Hepatocyte (in vitro differentiated cells): ENCODE measurements around the gene CARD9. TPM values are rescaled to one million over a fixed set of nuclear protein-coding genes. Genes with fewer than 3 reads are reported as not detected.

Experiments
- DNase-seq: peaks from one replicate; pipeline ENCODE4 v3.0.0-alpha.2; 2016; ENCODE audit warnings: low spot score
- H2AFZ ChIP-seq: fragments of 200-600 bp; sonication (generic); 2 replicates; pipeline ENCODE4 v1.6.0; 2016; ENCODE audit warnings: antibody characterized with exemption, mild to moderate bottlenecking
- H3K27ac ChIP-seq: fragments of 200-600 bp; sonication (generic); 2 replicates; pipeline ENCODE4 v1.5.1; 2016; ENCODE audit warnings: mild to moderate bottlenecking
- H3K27me3 ChIP-seq: fragments of 200-600 bp; sonication (generic); 2 replicates; pipeline ENCODE4 v1.6.1; 2016
- H3K36me3 ChIP-seq: fragments of 200-600 bp; sonication (generic); replicated peaks from 2 replicates; pipeline ENCODE4 v1.5.1; 2016; ENCODE audit warnings: low read depth; ENCODE audit not compliant: insufficient read depth
- H3K4me1 ChIP-seq: fragments of 200-600 bp; sonication (generic); 2 replicates; pipeline ENCODE4 v1.5.1; 2016; ENCODE audit warnings: mild to moderate bottlenecking, moderate library complexity; ENCODE audit not compliant: insufficient read depth
- H3K4me2 ChIP-seq: fragments of 200-600 bp; sonication (generic); 2 replicates; pipeline ENCODE4 v1.6.0; 2016
- H3K4me3 ChIP-seq: fragments of 200-600 bp; sonication (generic); 2 replicates; pipeline ENCODE4 v1.5.1; 2016; ENCODE audit warnings: mild to moderate bottlenecking
- H3K79me2 ChIP-seq: fragments of 200-600 bp; sonication (generic); 2 replicates; pipeline ENCODE4 v1.6.0; 2017; ENCODE audit warnings: mild to moderate bottlenecking
- H3K9me2 ChIP-seq: fragments of 200-600 bp; sonication (generic); replicated peaks from 2 replicates; pipeline ENCODE4 v1.6.0; 2017; ENCODE audit warnings: mild to moderate bottlenecking; ENCODE audit not compliant: insufficient read depth
- H3K9me3 ChIP-seq: fragments of 200-600 bp; sonication (generic); 2 replicates; pipeline ENCODE4 v1.5.1; 2016; ENCODE audit warnings: low read depth, mild to moderate bottlenecking
- H4K20me1 ChIP-seq: fragments of 200-600 bp; sonication (generic); 2 replicates; pipeline ENCODE4 v1.6.0; 2016; ENCODE audit warnings: mild to moderate bottlenecking; ENCODE audit not compliant: insufficient read depth, poor library complexity, severe bottlenecking
- CTCF ChIP-seq: fragments of 200-600 bp; sonication (generic); IDR thresholded peaks from 2 replicates; pipeline ENCODE4 v1.5.1; 2016; ENCODE audit warnings: antibody characterized with exemption, mild to moderate bottlenecking; ENCODE audit not compliant: poor library complexity
- EZH2 ChIP-seq: fragments of 200-600 bp; sonication (generic); IDR thresholded peaks from 2 replicates; pipeline ENCODE4 v1.6.1; 2016; ENCODE audit warnings: antibody characterized with exemption, mild to moderate bottlenecking, borderline replicate concordance
- EZH2phosphoT487 ChIP-seq: fragments of 200-600 bp; sonication (generic); IDR thresholded peaks from one replicate; pipeline ENCODE4 v1.6.1; 2018; ENCODE audit warnings: antibody characterized with exemption, mild to moderate bottlenecking, low read depth, moderate library complexity; ENCODE audit not compliant: unreplicated experiment, severe bottlenecking
- WGBS: methylation state at CpG from one replicate; pipeline ENCODE4 v1.1.6; 2016; ENCODE audit warnings: low lambda C conversion rate; ENCODE audit errors: missing lambda C conversion rate; 5-methylcytosine and 5-hydroxymethylcytosine counted together
- polyA plus RNA-seq: library from polyadenylated mRNA; unstranded; fragments of >200 nt; fragmentation: Nextera tagmentation; extraction: Ambion mirVana; gene quantifications from 2 replicates; pipeline ENCODE4 v1.2.1, GENCODE V29; 2016
- total RNA-seq: library from RNA; depleted of rRNA; stranded (reverse); fragments of >200 nt; gene quantifications from 2 replicates; pipeline ENCODE4 v1.2.3, GENCODE V29; 2014

The CARD9 gene
- total and polyA plus RNA-seq, 2 experiments from 2014 or later, result 0.80 to 1.5 TPM

GRCh38 chr9:136372006-136372405, 1.5 kb downstream of the CARD9 start:
- WGBS, result 98% methylated on average over 21 of the region's 21 CpGs
- no peak overlapping the region for H2AFZ ChIP-seq
- no peaks in the 10 kb centered on the region for H4K20me1 ChIP-seq
- H3K9me3 ChIP-seq, result no peaks in the 10 kb centered on the region
- no peak overlapping the region for H3K4me3 ChIP-seq
- H3K27ac ChIP-seq, result no peak overlapping the region
- no peaks in the 10 kb centered on the region for H3K36me3 ChIP-seq
- no peak for TF ChIP-seq CTCF
- TF ChIP-seq EZH2phosphoT487, result no peak
- no peak for TF ChIP-seq EZH2
- peak overlapping the region; percentile 65 for H3K4me2 ChIP-seq
- no peaks in the 10 kb centered on the region for H3K9me2 ChIP-seq
- no peak for DNase-seq
- H3K79me2 ChIP-seq, result no peaks in the 10 kb centered on the region
- H3K27me3 ChIP-seq, result no peaks in the 10 kb centered on the region
- peaks cover 16% of the 10 kb centered on the region for H3K4me1 ChIP-seq

GRCh38 chr9:136371533-136371880, 2.0 kb downstream of the CARD9 start:
- H3K9me2 ChIP-seq, result no peaks in the 10 kb centered on the region
- H4K20me1 ChIP-seq, result no peaks in the 10 kb centered on the region
- no peaks in the 10 kb centered on the region for H3K9me3 ChIP-seq
- no peaks in the 10 kb centered on the region for H3K27me3 ChIP-seq
- H3K27ac ChIP-seq, result no peak overlapping the region
- no peak overlapping the region for H2AFZ ChIP-seq
- no peak overlapping the region for H3K4me2 ChIP-seq
- no peaks in the 10 kb centered on the region for H3K79me2 ChIP-seq
- H3K4me1 ChIP-seq, result peaks cover 16% of the 10 kb centered on the region
- H3K4me3 ChIP-seq, result no peak overlapping the region
- H3K36me3 ChIP-seq, result no peaks in the 10 kb centered on the region
- DNase-seq, result no peak
- no peak for TF ChIP-seq CTCF
- no peak for TF ChIP-seq EZH2
- no peak for TF ChIP-seq EZH2phosphoT487
- WGBS, result 98% methylated on average over 9 of the region's 13 CpGs

GRCh38 chr9:136370687-136371532, 2.6 kb downstream of the CARD9 start:
- Histone ChIP-seq H3K4me1 (peaks cover 16% of the 10 kb centered on the region), H3K9me3 (no peaks in the 10 kb centered on the region)

More at GRCh38 chr9:136370687-136371532, 2.6 kb downstream of the CARD9 start:
- WGBS, result 95% methylated on average over 54 of the region's 54 CpGs
- Histone ChIP-seq H4K20me1 (no peaks in the 10 kb centered on the region), H3K79me2 (no peaks in the 10 kb centered on the region), H3K4me2 (no peak overlapping the region), H3K9me2 (no peaks in the 10 kb centered on the region), H3K27me3 (no peaks in the 10 kb centered on the region), H3K4me3 (no peak overlapping the region), H3K36me3 (no peaks in the 10 kb centered on the region), H3K27ac (no peak overlapping the region), H2AFZ (no peak overlapping the region)
- TF ChIP-seq CTCF (no peak), EZH2phosphoT487 (no peak), EZH2 (no peak)
- no peak for DNase-seq
